SK-N-SH (cell line): ENCODE measurements around the gene TEX38. TPM values are rescaled to one million over a fixed set of nuclear protein-coding genes. Genes with fewer than 3 reads are reported as not detected.

Experiments used
- CTCF ChIA-PET: fragments of 300-600, 350-600 bp; formaldehyde crosslinking; extraction: SDS; loops from one replicate; lab custom pipeline; 2021; lab: Yijun Ruan, JAX
- POLR2A ChIA-PET: fragments of 350-600 bp; sonication (Branson Sonifier 250); formaldehyde crosslinking; extraction: SDS; loops from one replicate; lab custom pipeline; 2020; ENCODE audit warnings: antibody characterized with exemption, inconsistent platforms; lab: Yijun Ruan, JAX
- DNase-seq: peaks from one replicate; pipeline ENCODE4 v3.0.0; 2012
- H2AFZ ChIP-seq: fragments of 200-600 bp; sonication (generic); 2 replicates; pipeline ENCODE4 v1.8.1; 2016; ENCODE audit warnings: antibody characterized with exemption, mild to moderate bottlenecking, low read depth
- H3F3A ChIP-seq: fragments of 200-600 bp; sonication (generic); replicated peaks from 2 replicates; pipeline ENCODE3; 2016; ENCODE audit warnings: antibody characterized with exemption, mild to moderate bottlenecking; ENCODE audit not compliant: insufficient read depth
- H3K27ac ChIP-seq, 2 experiments: fragments of 200-500 bp in 1 of 2; fragments of 200-600 bp in 1 of 2; sonication (Bioruptor generic) in 1 of 2; sonication (generic), shearing (Covaris generic) in 1 of 2; 2 replicates each; pipeline versions ENCODE4 v1.5.1 to v1.6.1; 2014 to 2016; ENCODE audit warnings: low read depth in 2 of 2, inconsistent platforms in 1 of 2, low read length in 1 of 2, mild to moderate bottlenecking in 1 of 2, mixed read lengths in 1 of 2
- H3K27me3 ChIP-seq: fragments of 200-600 bp; sonication (generic), shearing (Covaris generic); 2 replicates; pipeline ENCODE4 v1.6.1; 2016; ENCODE audit warnings: mixed run types; ENCODE audit not compliant: insufficient read depth
- H3K36me3 ChIP-seq, 2 experiments: fragments of 200-500 bp in 1 of 2; fragments of 200-600 bp in 1 of 2; sonication (Bioruptor generic) in 1 of 2; sonication (generic) in 1 of 2; replicated peaks in 1 of 2; 2 replicates each; pipeline versions ENCODE3 to v1.5.1; 2014 to 2016; ENCODE audit warnings: low read length in 1 of 2, mild to moderate bottlenecking in 1 of 2; ENCODE audit not compliant: insufficient read depth in 2 of 2, control insufficient read depth in 1 of 2
- H3K4me1 ChIP-seq, 2 experiments: fragments of 200-500 bp in 1 of 2; fragments of 200-600 bp in 1 of 2; sonication (Bioruptor generic) in 1 of 2; sonication (generic), shearing (Covaris generic) in 1 of 2; 2 replicates each; pipeline versions ENCODE4 v1.5.1 to v1.6.1; 2014 to 2016; ENCODE audit warnings: low read depth in 1 of 2, low read length in 1 of 2, mixed run types in 1 of 2; ENCODE audit not compliant: insufficient read depth in 2 of 2, control insufficient read depth in 1 of 2
- H3K4me2 ChIP-seq: fragments of 200-600 bp; sonication (generic), shearing (Covaris generic); 2 replicates; pipeline ENCODE4 v1.6.1; 2017; ENCODE audit warnings: mixed run types
- H3K4me3 ChIP-seq, 2 experiments: fragments of 200-500 bp in 1 of 2; fragments of 200-600 bp in 1 of 2; sonication (Bioruptor generic) in 1 of 2; sonication (generic), shearing (Covaris generic) in 1 of 2; 2 replicates each; pipeline versions ENCODE4 v1.5.1 to v1.8.1; 2014 to 2016; ENCODE audit warnings: low read depth in 2 of 2, inconsistent platforms in 1 of 2, low read length in 1 of 2, mild to moderate bottlenecking in 1 of 2, mixed read lengths in 1 of 2, moderate library complexity in 1 of 2
- H3K79me2 ChIP-seq: fragments of 200-600 bp; sonication (generic); 2 replicates; pipeline ENCODE4 v1.8.1; 2017; ENCODE audit warnings: mild to moderate bottlenecking; ENCODE audit not compliant: insufficient read depth
- H3K9ac ChIP-seq: fragments of 200-600 bp; sonication (generic); 2 replicates; pipeline ENCODE4 v1.6.1; 2017; ENCODE audit warnings: mixed run types
- H3K9me2 ChIP-seq: fragments of 200-600 bp; sonication (generic); 2 replicates; pipeline ENCODE4 v1.6.1; 2017; ENCODE audit warnings: mixed run types
- H3K9me3 ChIP-seq: fragments of 200-600 bp; sonication (generic); 2 replicates; pipeline ENCODE4 v1.6.1; 2017; ENCODE audit warnings: mixed run types, mild to moderate bottlenecking, moderate library complexity
- H4K20me1 ChIP-seq: fragments of 200-600 bp; sonication (generic); 2 replicates; pipeline ENCODE4 v1.6.1; 2017; ENCODE audit warnings: mild to moderate bottlenecking, mixed run types; ENCODE audit not compliant: insufficient read depth
- EP300 ChIP-seq, 2 experiments: IDR thresholded peaks; 2 replicates each; pipeline versions ENCODE4 v1.4.0 to v1.6.1; 2012; ENCODE audit warnings: borderline replicate concordance in 1 of 2, low read depth in 1 of 2, low read length in 1 of 2
- FOXJ3 ChIP-seq: sonication (generic); formaldehyde crosslinking; IDR thresholded peaks from 2 replicates; pipeline ENCODE4 v1.5.1; 2020; ENCODE audit warnings: mild to moderate bottlenecking, missing genetic modification reagents
- FOXM1 ChIP-seq: IDR thresholded peaks from 2 replicates; pipeline ENCODE4 v1.4.0; 2012; ENCODE audit warnings: low read depth, mild to moderate bottlenecking
- GABPA ChIP-seq: IDR thresholded peaks from 2 replicates; pipeline ENCODE4 v1.4.0; 2012; ENCODE audit warnings: low read depth, mild to moderate bottlenecking
- GATA2 ChIP-seq: sonication (generic); formaldehyde crosslinking; IDR thresholded peaks from 2 replicates; pipeline ENCODE4 v1.5.0; 2020; ENCODE audit warnings: mild to moderate bottlenecking, missing genetic modification reagents
- JUND ChIP-seq: IDR thresholded peaks from 2 replicates; pipeline ENCODE4 v1.4.0; 2012
- MEF2A ChIP-seq: IDR thresholded peaks from 2 replicates; pipeline ENCODE4 v1.4.0; 2012; ENCODE audit warnings: low read depth, borderline replicate concordance
- MXI1 ChIP-seq: IDR thresholded peaks from 2 replicates; pipeline ENCODE4 v1.6.1; 2012; ENCODE audit warnings: mild to moderate bottlenecking, low read depth, low read length, improper control_type of control experiment
- NFIC ChIP-seq: IDR thresholded peaks from 2 replicates; pipeline ENCODE4 v1.4.0; 2012; ENCODE audit warnings: borderline replicate concordance
- NRF1 ChIP-seq: IDR thresholded peaks from 2 replicates; pipeline ENCODE4 v1.6.1; 2012; ENCODE audit warnings: low read depth, mild to moderate bottlenecking, low read length
- PBX3 ChIP-seq: IDR thresholded peaks from 2 replicates; pipeline ENCODE4; 2012
- POLR2AphosphoS5 ChIP-seq: IDR thresholded peaks from 2 replicates; pipeline ENCODE4 v1.6.1; 2012; ENCODE audit warnings: low read depth, low read length
- RCOR1 ChIP-seq: fragments of 150-350 bp; IDR thresholded peaks from 2 replicates; pipeline ENCODE4 v1.6.1; 2017; ENCODE audit warnings: antibody characterized with exemption, low read length
- REST ChIP-seq: IDR thresholded peaks from 2 replicates; pipeline ENCODE4 v1.6.1; 2012; ENCODE audit warnings: mild to moderate bottlenecking, low read depth, low read length, moderate library complexity
- RXRA ChIP-seq: IDR thresholded peaks from 2 replicates; pipeline ENCODE4 v1.4.0; 2012; ENCODE audit warnings: low read depth, mild to moderate bottlenecking, borderline replicate concordance
- TAF1 ChIP-seq: IDR thresholded peaks from 2 replicates; pipeline ENCODE4 v1.6.1; 2012; ENCODE audit warnings: low read depth, mild to moderate bottlenecking, low read length, moderate library complexity, borderline replicate concordance
- TCF12 ChIP-seq: IDR thresholded peaks from 2 replicates; pipeline ENCODE4 v1.4.0; 2012
- YY1 ChIP-seq: IDR thresholded peaks from 2 replicates; pipeline ENCODE4 v1.4.0; 2012; ENCODE audit warnings: low read depth, mild to moderate bottlenecking
- WGBS: methylation state at CpG from one replicate; pipeline ENCODE4 v1.1.6; 2017; ENCODE audit warnings: low lambda C conversion rate; 5-methylcytosine and 5-hydroxymethylcytosine counted together
- polyA plus RNA-seq, 3 experiments: library from polyadenylated mRNA; depleted of rRNA; stranded (reverse); fragments of >200 nt; gene quantifications; 2 replicates each; pipeline ENCODE4 v1.2.3, GENCODE V29; 2012
- TF ChIP-seq, protein P1 (sequence below): IDR thresholded peaks from 2 replicates; pipeline ENCODE4 v1.4.0; 2012; ENCODE audit warnings: low read depth
- TF ChIP-seq, protein P2 (sequence below): fragments of 150-350 bp; IDR thresholded peaks from 2 replicates; pipeline ENCODE4 v1.6.1; 2016; ENCODE audit warnings: mild to moderate bottlenecking, low read depth, low read length
- TF ChIP-seq, protein P3 (sequence below): fragments of 150-350 bp; IDR thresholded peaks from 2 replicates; pipeline ENCODE4 v1.6.1; 2017; ENCODE audit warnings: antibody characterized with exemption, low read length, low read depth, borderline replicate concordance

Gene TEX38
- polyA plus RNA-seq, 1 of the 3 experiments (the other 2 are of a cell fraction) = 0.07 TPM

- Histone ChIP-seq H2AFZ (no peak overlapping the region), H3K4me2 (no peak overlapping the region), H3K9ac (no peak overlapping the region), H3K4me1 (peaks cover 3 to 7% of the 10 kb centered on the region in 2 experiments), H4K20me1 (no peaks in the 10 kb centered on the region), H3K9me2 (no peaks in the 10 kb centered on the region), H3K36me3 (peaks cover 15 to 20% of the 10 kb centered on the region in 2 experiments), H3K4me3 (no peak overlapping the region), H3K9me3 (no peaks in the 10 kb centered on the region), H3F3A (peaks cover 15% of the 10 kb centered on the region), H3K27me3 (no peaks in the 10 kb centered on the region), H3K79me2 (no peaks in the 10 kb centered on the region), H3K27ac (no peak overlapping the region)
- POLR2A ChIA-PET = no interaction called here
- DNase-seq = no peak
- WGBS = 96% methylated on average over 1 of the region's 1 CpG
- CTCF ChIA-PET = interaction anchor here (1.3 kb wide), 1 partner anchor 107 kb away, joined by 3 read pairs; no protein-coding TSS in a partner anchor
- no peak for TF ChIP-seq MXI1
- TF ChIP-seq TAF1 = no peak
- no peak for TF ChIP-seq YY1
- no peak for TF ChIP-seq RXRA
- no peak for TF ChIP-seq RCOR1
- TF ChIP-seq FOXM1 = no peak
- no peak for TF ChIP-seq JUND
- TF ChIP-seq EP300 (IDR thresholded peaks at IDR 0.05; ENCODE audit: borderline replicate concordance in 1 of 2, low read depth in 1 of 2, low read length in 1 of 2) = no peak
Measured at GRCh38 chr1:46639547-46639946, 32.1 kb upstream of the TEX38 start.

DNA sequence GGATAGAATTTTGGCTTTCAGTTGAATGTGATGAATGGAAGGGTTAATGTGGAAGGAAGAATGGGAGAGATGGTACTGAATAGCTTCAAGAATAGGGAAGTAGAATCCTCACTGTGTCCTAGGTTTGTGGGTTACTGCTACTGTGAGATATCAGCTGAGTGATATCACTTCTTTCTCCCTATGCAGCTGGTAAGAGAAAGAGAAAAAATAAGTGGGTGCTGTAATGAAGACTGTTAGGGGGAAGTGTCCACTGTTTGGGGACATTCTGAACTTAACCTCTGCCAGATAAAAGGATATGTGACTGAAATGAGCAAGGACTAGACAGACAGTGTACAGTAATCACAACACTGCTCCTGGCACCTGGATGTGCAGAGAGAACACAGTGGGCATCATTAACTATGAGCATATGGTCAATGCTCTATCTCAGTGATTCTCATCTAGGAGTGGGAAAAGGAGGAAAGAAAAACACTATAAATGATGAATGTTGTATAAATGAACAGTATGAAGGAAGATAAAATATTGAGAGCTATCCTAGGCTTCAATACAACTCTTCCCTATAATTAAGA lies 29.5 kb upstream of the TEX38 start:
- Histone ChIP-seq H3K9me2 (no peaks in the 10 kb centered on the region), H3K36me3 (peaks cover 2 to 9% of the 10 kb centered on the region in 2 experiments), H3K27ac (peak overlapping the region in 1 of 2 experiments; percentile 45; a peak in 2 of 4 replicates), H3K4me1 (peaks cover 3 to 7% of the 10 kb centered on the region in 2 experiments), H4K20me1 (no peaks in the 10 kb centered on the region), H3F3A (peaks cover 21% of the 10 kb centered on the region), H3K79me2 (no peaks in the 10 kb centered on the region), H3K4me2 (no peak overlapping the region), H3K9me3 (no peaks in the 10 kb centered on the region), H2AFZ (no peak overlapping the region), H3K27me3 (no peaks in the 10 kb centered on the region), H3K4me3 (no peak overlapping the region), H3K9ac (no peak overlapping the region)
- no peak for DNase-seq
- CTCF ChIA-PET = interaction anchor here (1.4 kb wide), 1 partner anchor 25 kb away, joined by 5 read pairs; no protein-coding TSS in a partner anchor
- POLR2A ChIA-PET = no interaction called here
- no peak for TF ChIP-seq REST
- TF ChIP-seq, protein P1, sequence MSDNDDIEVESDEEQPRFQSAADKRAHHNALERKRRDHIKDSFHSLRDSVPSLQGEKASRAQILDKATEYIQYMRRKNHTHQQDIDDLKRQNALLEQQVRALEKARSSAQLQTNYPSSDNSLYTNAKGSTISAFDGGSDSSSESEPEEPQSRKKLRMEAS = no peak
- no peak for TF ChIP-seq POLR2AphosphoS5
- TF ChIP-seq FOXJ3 = no peak
- TF ChIP-seq NRF1 = no peak
- TF ChIP-seq FOXM1 = no peak
- TF ChIP-seq JUND = no peak
- no peak for TF ChIP-seq NFIC
- TF ChIP-seq, protein P2, sequence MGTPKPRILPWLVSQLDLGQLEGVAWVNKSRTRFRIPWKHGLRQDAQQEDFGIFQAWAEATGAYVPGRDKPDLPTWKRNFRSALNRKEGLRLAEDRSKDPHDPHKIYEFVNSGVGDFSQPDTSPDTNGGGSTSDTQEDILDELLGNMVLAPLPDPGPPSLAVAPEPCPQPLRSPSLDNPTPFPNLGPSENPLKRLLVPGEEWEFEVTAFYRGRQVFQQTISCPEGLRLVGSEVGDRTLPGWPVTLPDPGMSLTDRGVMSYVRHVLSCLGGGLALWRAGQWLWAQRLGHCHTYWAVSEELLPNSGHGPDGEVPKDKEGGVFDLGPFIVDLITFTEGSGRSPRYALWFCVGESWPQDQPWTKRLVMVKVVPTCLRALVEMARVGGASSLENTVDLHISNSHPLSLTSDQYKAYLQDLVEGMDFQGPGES = no peak
- TF ChIP-seq GATA2 (CRISPR knock-in tag) = no peak
- no peak for TF ChIP-seq MEF2A
- no peak for TF ChIP-seq GABPA
- TF ChIP-seq, protein P3, sequence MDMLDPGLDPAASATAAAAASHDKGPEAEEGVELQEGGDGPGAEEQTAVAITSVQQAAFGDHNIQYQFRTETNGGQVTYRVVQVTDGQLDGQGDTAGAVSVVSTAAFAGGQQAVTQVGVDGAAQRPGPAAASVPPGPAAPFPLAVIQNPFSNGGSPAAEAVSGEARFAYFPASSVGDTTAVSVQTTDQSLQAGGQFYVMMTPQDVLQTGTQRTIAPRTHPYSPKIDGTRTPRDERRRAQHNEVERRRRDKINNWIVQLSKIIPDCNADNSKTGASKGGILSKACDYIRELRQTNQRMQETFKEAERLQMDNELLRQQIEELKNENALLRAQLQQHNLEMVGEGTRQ = no peak
- TF ChIP-seq TCF12 = no peak
- no peak for TF ChIP-seq PBX3
- no peak for TF ChIP-seq MXI1
